HFF-Myc (cell line): ENCODE results near the gene MRPL52.

Experiments used
- DNase-seq: peaks from one replicate; pipeline ENCODE4 v3.0.0-alpha.2; 2011; ENCODE audit warnings: low read depth; ENCODE audit errors: extremely low read depth
- H3K4me3 ChIP-seq: replicated peaks from 2 replicates; pipeline ENCODE4 v1.5.1; 2011; ENCODE audit warnings: low read depth, mild to moderate bottlenecking, control low read depth, low read length
- TF ChIP-seq, protein P1 (sequence below): IDR thresholded peaks from 2 replicates; pipeline ENCODE4 v1.5.1; 2012; ENCODE audit warnings: mild to moderate bottlenecking, low read depth, low read length, control low read depth; ENCODE audit errors: missing control alignments

MRPL52 gene

DNA sequence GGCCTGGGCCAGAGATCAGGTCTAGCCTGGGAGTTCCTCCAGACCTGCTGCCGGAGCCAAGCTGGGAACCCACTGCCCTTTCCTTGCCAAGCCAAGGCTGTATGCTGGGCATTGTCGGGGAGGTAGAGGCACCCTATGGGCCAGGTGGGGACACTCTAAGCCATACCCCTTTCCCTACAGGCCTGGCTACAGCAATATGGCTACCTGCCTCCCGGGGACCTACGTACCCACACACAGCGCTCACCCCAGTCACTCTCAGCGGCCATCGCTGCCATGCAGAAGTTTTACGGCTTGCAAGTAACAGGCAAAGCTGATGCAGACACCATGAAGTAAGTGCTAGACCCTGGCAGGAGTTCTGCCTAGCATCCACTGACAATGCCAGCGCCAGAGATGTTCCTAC, 11.6 kb downstream of the MRPL52 start:
- DNase-seq: no peak
- TF ChIP-seq, protein P1, sequence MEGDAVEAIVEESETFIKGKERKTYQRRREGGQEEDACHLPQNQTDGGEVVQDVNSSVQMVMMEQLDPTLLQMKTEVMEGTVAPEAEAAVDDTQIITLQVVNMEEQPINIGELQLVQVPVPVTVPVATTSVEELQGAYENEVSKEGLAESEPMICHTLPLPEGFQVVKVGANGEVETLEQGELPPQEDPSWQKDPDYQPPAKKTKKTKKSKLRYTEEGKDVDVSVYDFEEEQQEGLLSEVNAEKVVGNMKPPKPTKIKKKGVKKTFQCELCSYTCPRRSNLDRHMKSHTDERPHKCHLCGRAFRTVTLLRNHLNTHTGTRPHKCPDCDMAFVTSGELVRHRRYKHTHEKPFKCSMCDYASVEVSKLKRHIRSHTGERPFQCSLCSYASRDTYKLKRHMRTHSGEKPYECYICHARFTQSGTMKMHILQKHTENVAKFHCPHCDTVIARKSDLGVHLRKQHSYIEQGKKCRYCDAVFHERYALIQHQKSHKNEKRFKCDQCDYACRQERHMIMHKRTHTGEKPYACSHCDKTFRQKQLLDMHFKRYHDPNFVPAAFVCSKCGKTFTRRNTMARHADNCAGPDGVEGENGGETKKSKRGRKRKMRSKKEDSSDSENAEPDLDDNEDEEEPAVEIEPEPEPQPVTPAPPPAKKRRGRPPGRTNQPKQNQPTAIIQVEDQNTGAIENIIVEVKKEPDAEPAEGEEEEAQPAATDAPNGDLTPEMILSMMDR: no peak
- H3K4me3 ChIP-seq: no peak overlapping the region

DNA sequence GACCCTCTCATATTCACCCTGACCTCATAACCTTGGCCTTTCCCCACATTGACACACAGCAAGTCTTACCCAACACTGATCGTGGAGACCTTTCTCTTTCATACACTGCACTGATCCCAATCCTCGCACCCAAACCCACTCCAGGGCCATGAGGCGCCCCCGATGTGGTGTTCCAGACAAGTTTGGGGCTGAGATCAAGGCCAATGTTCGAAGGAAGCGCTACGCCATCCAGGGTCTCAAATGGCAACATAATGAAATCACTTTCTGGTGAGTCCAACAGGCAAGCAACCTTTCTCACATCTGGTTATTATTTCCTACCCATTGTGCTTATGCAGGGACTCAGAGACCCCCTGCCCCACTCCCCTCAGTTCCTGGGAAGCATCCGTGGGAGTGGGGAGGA, 12.1 kb downstream of the MRPL52 start:
- TF ChIP-seq, protein P1: no peak
- DNase-seq: no peak
- H3K4me3 ChIP-seq: no peak overlapping the region

DNA sequence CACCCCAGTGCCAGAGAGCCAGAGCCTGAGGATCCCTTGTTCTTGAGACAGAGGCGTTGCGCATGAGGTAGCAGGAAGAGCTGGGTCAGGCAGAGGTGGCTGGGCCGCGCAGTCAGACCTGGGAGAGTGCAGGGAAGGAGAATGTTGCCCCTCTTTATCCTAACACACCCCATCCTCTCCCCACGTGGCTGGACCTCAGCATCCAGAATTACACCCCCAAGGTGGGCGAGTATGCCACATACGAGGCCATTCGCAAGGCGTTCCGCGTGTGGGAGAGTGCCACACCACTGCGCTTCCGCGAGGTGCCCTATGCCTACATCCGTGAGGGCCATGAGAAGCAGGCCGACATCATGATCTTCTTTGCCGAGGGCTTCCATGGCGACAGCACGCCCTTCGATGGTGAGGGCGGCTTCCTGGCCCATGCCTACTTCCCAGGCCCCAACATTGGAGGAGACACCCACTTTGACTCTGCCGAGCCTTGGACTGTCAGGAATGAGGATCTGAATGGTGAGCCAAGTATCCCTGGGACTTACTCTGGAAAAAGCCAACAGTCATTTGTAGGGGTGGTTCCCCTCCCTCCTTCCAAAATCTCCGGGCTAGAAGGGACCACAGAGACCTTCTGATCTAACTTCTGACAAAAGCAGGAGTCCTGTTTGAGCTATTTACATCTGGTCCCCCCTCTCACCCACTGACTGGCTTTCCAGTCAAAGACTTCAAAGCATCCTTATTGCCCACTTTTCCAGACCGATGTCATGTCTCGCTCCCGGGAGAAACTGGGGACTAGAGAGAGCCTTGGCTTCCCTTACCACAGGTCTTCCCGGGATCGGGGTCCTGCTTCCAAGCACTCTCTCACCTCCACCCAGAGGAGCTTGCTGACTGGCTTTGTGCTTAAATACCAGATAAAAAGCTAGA, 12.8 kb downstream of the MRPL52 start:
- TF ChIP-seq, protein P1: no peak
- H3K4me3 ChIP-seq: no peak overlapping the region
- DNase-seq: no peak

DNA sequence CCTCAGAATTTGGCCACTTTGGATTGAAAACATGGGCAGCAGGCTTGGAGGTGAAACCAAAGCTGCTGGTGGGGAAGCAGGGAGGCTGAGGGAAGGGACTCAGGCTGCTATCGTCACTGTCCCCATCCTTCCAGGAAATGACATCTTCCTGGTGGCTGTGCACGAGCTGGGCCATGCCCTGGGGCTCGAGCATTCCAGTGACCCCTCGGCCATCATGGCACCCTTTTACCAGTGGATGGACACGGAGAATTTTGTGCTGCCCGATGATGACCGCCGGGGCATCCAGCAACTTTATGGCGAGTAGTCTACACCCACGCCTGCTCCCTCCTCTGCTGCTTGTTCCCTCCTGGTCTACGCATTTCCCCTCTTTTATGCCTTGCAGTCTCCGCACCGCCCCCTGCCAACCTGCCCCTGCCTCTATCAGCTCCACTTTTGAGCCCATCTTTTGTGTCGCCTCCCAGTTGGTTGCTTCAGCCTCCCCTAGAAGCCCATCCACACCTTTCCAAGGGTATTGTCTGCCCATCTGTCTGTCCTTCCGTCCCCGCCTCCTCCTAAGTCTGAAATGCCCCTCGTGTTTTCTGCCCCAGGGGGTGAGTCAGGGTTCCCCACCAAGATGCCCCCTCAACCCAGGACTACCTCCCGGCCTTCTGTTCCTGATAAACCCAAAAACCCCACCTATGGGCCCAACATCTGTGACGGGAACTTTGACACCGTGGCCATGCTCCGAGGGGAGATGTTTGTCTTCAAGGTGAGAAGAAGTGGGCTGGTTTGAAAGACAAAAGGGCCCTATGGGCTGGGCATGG, 13.6 kb downstream of the MRPL52 start:
- TF ChIP-seq, protein P1: no peak
- no peak overlapping the region for H3K4me3 ChIP-seq
- no peak for DNase-seq

DNA sequence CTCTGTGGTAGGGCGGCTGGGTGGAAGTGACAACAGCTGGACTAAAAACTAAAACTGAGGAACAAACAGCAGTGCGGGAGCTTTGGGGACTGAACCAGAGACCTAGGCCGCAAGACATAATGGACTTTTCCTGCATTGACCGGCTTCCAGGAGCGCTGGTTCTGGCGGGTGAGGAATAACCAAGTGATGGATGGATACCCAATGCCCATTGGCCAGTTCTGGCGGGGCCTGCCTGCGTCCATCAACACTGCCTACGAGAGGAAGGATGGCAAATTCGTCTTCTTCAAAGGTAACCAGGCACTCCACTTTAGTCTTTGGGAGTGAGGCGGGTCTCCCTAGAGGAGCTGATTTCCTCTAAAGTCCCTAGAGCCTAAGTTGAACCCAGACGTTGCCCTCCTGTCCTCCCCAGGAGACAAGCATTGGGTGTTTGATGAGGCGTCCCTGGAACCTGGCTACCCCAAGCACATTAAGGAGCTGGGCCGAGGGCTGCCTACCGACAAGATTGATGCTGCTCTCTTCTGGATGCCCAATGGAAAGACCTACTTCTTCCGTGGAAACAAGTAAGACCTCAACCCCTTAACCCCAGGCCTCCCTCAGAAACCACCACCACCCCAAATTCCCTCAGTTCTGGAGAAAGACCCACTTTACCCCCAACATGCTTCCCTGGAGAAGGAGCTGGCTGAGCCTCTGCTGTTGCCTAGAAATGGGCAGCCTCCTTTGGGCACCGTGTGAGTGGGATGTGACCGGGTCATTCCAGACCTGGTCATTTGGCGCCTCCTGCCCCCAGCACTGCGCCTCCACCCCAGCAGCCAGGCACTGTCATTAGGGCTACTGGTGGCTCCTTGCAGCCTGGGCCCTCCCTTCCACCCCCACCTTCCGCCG, 14.8 kb downstream of the MRPL52 start:
- TF ChIP-seq, protein P1: no peak
- DNase-seq: no peak
- no peak overlapping the region for H3K4me3 ChIP-seq

DNA sequence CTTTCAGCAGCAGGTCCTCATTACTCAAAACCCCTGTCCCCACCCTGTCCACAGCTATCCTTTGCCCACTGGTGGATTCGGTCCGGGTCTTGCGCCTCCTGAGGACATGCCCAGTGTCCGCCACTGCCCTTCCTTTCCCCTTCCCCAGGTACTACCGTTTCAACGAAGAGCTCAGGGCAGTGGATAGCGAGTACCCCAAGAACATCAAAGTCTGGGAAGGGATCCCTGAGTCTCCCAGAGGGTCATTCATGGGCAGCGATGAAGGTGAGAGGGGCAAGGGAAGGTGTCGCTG, 15.4 kb downstream of the MRPL52 start:
- no peak for DNase-seq
- H3K4me3 ChIP-seq: no peak overlapping the region
- TF ChIP-seq, protein P1: no peak
